Measurements from ENCODE around the gene TPSAB1.

Gene TPSAB1

GRCh38 chr16:1283996-1284616 lies 43.6 kb downstream of the TPSAB1 start:
- no peak for DNase-seq (ENCODE audit: low read depth in 4 of 4, low spot score in 1 of 4)

GRCh38 chr16:1285669-1286512 lies 45.4 kb downstream of the TPSAB1 start:
- DNase-seq (ENCODE audit: low read depth in 4 of 4, low spot score in 1 of 4) = no peak

- no peak for DNase-seq (ENCODE audit: low read depth in 4 of 4, low spot score in 1 of 4)
Observed at GRCh38 chr16:1286513-1287094, 46.1 kb downstream of the TPSAB1 start.

GRCh38 chr16:1287982-1288670 lies 47.6 kb downstream of the TPSAB1 start:
- no peak for DNase-seq (ENCODE audit: low read depth in 4 of 4, low spot score in 1 of 4)

GRCh38 chr16:1288813-1289476 lies 48.4 kb downstream of the TPSAB1 start:
- DNase-seq (ENCODE audit: low read depth in 4 of 4, low spot score in 1 of 4) = no peak

GRCh38 chr16:1289477-1289866 lies 49.0 kb downstream of the TPSAB1 start:
- DNase-seq (ENCODE audit: low read depth in 4 of 4, low spot score in 1 of 4) = no peak

- no peak for DNase-seq (ENCODE audit: low read depth in 4 of 4, low spot score in 1 of 4)
Observed at GRCh38 chr16:1290063-1290501, 49.6 kb downstream of the TPSAB1 start.

- no peak for DNase-seq (ENCODE audit: low read depth in 4 of 4, low spot score in 1 of 4)
Observed at GRCh38 chr16:1290860-1291575, 50.5 kb downstream of the TPSAB1 start.

GRCh38 chr16:1291576-1291974 lies 51.1 kb downstream of the TPSAB1 start:
- DNase-seq (ENCODE audit: low read depth in 4 of 4, low spot score in 1 of 4) = no peak

Measured in stimulated activated CD4-positive, alpha-beta T cell treated with anti-CD3 and anti-CD28 coated beads, Interleukin-1b, Interleukin-23, amount 100 ng/mL, for 24 hours (primary cell).